Mesenchymal stem cell (in vitro differentiated cells and primary cell): ENCODE measurements around the gene SLC9A6.

Source experiments
- DNase-seq: peaks from one replicate; pipeline ENCODE4 v3.0.0-alpha.2; 2013
- H2AFZ ChIP-seq: one replicate; pipeline ENCODE4 v1.6.1; 2013; ENCODE audit warnings: low read depth, mild to moderate bottlenecking, control low read depth, inconsistent platforms, low read length, moderate library complexity
- H2AK5ac ChIP-seq: 2 replicates; pipeline ENCODE4 v1.6.1; 2013; ENCODE audit warnings: low read length, moderate library complexity, mild to moderate bottlenecking, inconsistent platforms; ENCODE audit not compliant: severe bottlenecking
- H2BK120ac ChIP-seq: one replicate; pipeline ENCODE4 v1.6.1; 2013; ENCODE audit warnings: low read depth, mild to moderate bottlenecking, inconsistent platforms, low read length, moderate library complexity
- H2BK12ac ChIP-seq, 2 experiments: one replicate each; pipeline ENCODE4 v1.6.1; 2013; ENCODE audit warnings: inconsistent platforms in 2 of 2, low read length in 2 of 2, mild to moderate bottlenecking in 2 of 2, moderate library complexity in 2 of 2, control low read depth in 1 of 2
- H2BK15ac ChIP-seq: one replicate; pipeline ENCODE4 v1.6.1; 2013; ENCODE audit warnings: mild to moderate bottlenecking, low read depth, inconsistent platforms; ENCODE audit not compliant: poor library complexity, severe bottlenecking
- H2BK5ac ChIP-seq: 2 replicates; pipeline ENCODE4 v1.6.1; 2013; ENCODE audit warnings: low read depth, mild to moderate bottlenecking, low read length, control low read depth, inconsistent platforms; ENCODE audit not compliant: poor library complexity, severe bottlenecking
- H3K14ac ChIP-seq, 2 experiments: one replicate each; pipeline ENCODE4 v1.6.1; 2013; ENCODE audit warnings: inconsistent platforms in 2 of 2, low read length in 2 of 2, control low read depth in 1 of 2, mild to moderate bottlenecking in 1 of 2, moderate library complexity in 1 of 2
- H3K18ac ChIP-seq, 2 experiments: one replicate each; pipeline ENCODE4 v1.6.1; 2013; ENCODE audit warnings: inconsistent platforms in 2 of 2, low read length in 2 of 2, control low read depth in 1 of 2, low read depth in 1 of 2, mild to moderate bottlenecking in 1 of 2
- H3K23ac ChIP-seq, 2 experiments: one replicate each; pipeline ENCODE4 v1.6.1; 2013; ENCODE audit warnings: inconsistent platforms in 2 of 2, low read length in 2 of 2, mild to moderate bottlenecking in 2 of 2, moderate library complexity in 2 of 2, control low read depth in 1 of 2
- H3K27ac ChIP-seq: 2 replicates; pipeline ENCODE4 v1.5.1; 2013; ENCODE audit warnings: mild to moderate bottlenecking, moderate library complexity, low read length, control low read depth, inconsistent platforms; ENCODE audit not compliant: poor library complexity, severe bottlenecking
- H3K27me3 ChIP-seq, 2 experiments: 2 replicates each; pipeline versions ENCODE4 v1.6.1 to v1.7.0; 2013; ENCODE audit warnings: low read length in 2 of 2, mild to moderate bottlenecking in 2 of 2, moderate library complexity in 2 of 2, control low read depth in 1 of 2, inconsistent platforms in 1 of 2; ENCODE audit not compliant: control insufficient read depth in 1 of 2, insufficient read depth in 1 of 2
- H3K36me3 ChIP-seq, 2 experiments: 2 replicates each; pipeline versions ENCODE4 v1.6.1 to v1.7.0; 2013; ENCODE audit warnings: low read length in 2 of 2, control low read depth in 1 of 2, inconsistent platforms in 1 of 2, low read depth in 1 of 2, mild to moderate bottlenecking in 1 of 2; ENCODE audit not compliant: insufficient read depth in 2 of 2, control insufficient read depth in 1 of 2
- H3K4ac ChIP-seq, 2 experiments: one replicate each; pipeline ENCODE4 v1.6.1; 2013; ENCODE audit warnings: inconsistent platforms in 2 of 2, low read length in 2 of 2, mild to moderate bottlenecking in 2 of 2, moderate library complexity in 2 of 2, control low read depth in 1 of 2, low read depth in 1 of 2
- H3K4me1 ChIP-seq: 2 replicates; pipeline ENCODE4 v1.6.1; 2013; ENCODE audit warnings: low read depth, low read length, control low read depth; ENCODE audit not compliant: control insufficient read depth, insufficient read depth
- H3K4me2 ChIP-seq: 2 replicates; pipeline ENCODE4 v1.6.1; 2013; ENCODE audit warnings: low read length, mild to moderate bottlenecking, inconsistent platforms; ENCODE audit not compliant: poor library complexity, severe bottlenecking
- H3K4me3 ChIP-seq, 2 experiments: 2 replicates each; pipeline versions ENCODE4 v1.5.1 to v1.7.0; 2013; ENCODE audit warnings: low read length in 2 of 2, mild to moderate bottlenecking in 2 of 2, control low read depth in 1 of 2, low read depth in 1 of 2; ENCODE audit not compliant: insufficient read depth in 1 of 2
- H3K79me1 ChIP-seq: replicated peaks from 2 replicates; pipeline ENCODE4 v1.6.1; 2013; ENCODE audit warnings: mild to moderate bottlenecking, control low read depth, low read length, inconsistent platforms; ENCODE audit not compliant: poor library complexity, severe bottlenecking
- H3K9ac ChIP-seq: 2 replicates; pipeline ENCODE4 v1.7.0; 2013; ENCODE audit warnings: mild to moderate bottlenecking, low read length, moderate library complexity
- H3K9me3 ChIP-seq: 2 replicates; pipeline ENCODE4 v1.7.0; 2013; ENCODE audit warnings: mild to moderate bottlenecking, low read length; ENCODE audit not compliant: control insufficient read depth
- H4K8ac ChIP-seq: one replicate; pipeline ENCODE4 v1.6.1; 2013; ENCODE audit warnings: inconsistent platforms, mild to moderate bottlenecking, low read length, moderate library complexity
- H4K91ac ChIP-seq: one replicate; pipeline ENCODE4 v1.6.1; 2013; ENCODE audit warnings: mild to moderate bottlenecking, low read length, inconsistent platforms
- WGBS: methylation state at CpG from one replicate; pipeline ENCODE4 v1.1.7; 2013; ENCODE audit warnings: mixed read lengths; 5-methylcytosine and 5-hydroxymethylcytosine counted together

The SLC9A6 gene

GRCh38 chrX:135981010-135981409, 4.2 kb upstream of the SLC9A6 start:
- Histone ChIP-seq H2BK5ac (no peak overlapping the region), H3K27ac (no peak overlapping the region), H3K4me1 (no peaks in the 10 kb centered on the region), H4K8ac (no peak overlapping the region), H2BK12ac (no peak overlapping the region), H4K91ac (no peak overlapping the region), H2AFZ (no peak overlapping the region), H3K9ac (no peak overlapping the region), H3K18ac (no peak overlapping the region), H3K14ac (no peak overlapping the region), H2BK120ac (no peak overlapping the region), H3K4me3 (no peak overlapping the region), H3K23ac (no peak overlapping the region), H2BK15ac (no peak overlapping the region), H2AK5ac (no peak overlapping the region), H3K36me3 (no peaks in the 10 kb centered on the region), H3K79me1 (no peaks in the 10 kb centered on the region), H3K4me2 (no peak overlapping the region), H3K4ac (no peak overlapping the region), H3K27me3 (peaks cover 0 to 4% of the 10 kb centered on the region in 2 experiments), H3K9me3 (no peaks in the 10 kb centered on the region)
- 100% methylated on average over 1 of the region's 5 CpGs for WGBS
- DNase-seq = no peak

- H4K8ac ChIP-seq = no peak overlapping the region
- no peak overlapping the region for H2BK5ac ChIP-seq
- no peak overlapping the region for H3K27ac ChIP-seq
- H3K4me3 ChIP-seq = no peak overlapping the region
- no peak overlapping the region for H3K23ac ChIP-seq
- H3K4me2 ChIP-seq = no peak overlapping the region
- H3K79me1 ChIP-seq = no peaks in the 10 kb centered on the region
- no peak overlapping the region for H3K14ac ChIP-seq
- H3K36me3 ChIP-seq = no peaks in the 10 kb centered on the region
- peaks cover 0 to 4% of the 10 kb centered on the region in 2 experiments for H3K27me3 ChIP-seq
- no peak overlapping the region for H2BK15ac ChIP-seq
- H2BK12ac ChIP-seq = no peak overlapping the region
- H3K9me3 ChIP-seq = no peaks in the 10 kb centered on the region
- H2AK5ac ChIP-seq = no peak overlapping the region
- H2BK120ac ChIP-seq = no peak overlapping the region
- no peak overlapping the region for H3K9ac ChIP-seq
- H2AFZ ChIP-seq = no peak overlapping the region
- H3K18ac ChIP-seq = no peak overlapping the region
- H3K4me1 ChIP-seq = no peaks in the 10 kb centered on the region
- H4K91ac ChIP-seq = no peak overlapping the region
- no peak for DNase-seq
- H3K4ac ChIP-seq = no peak overlapping the region
Observed at GRCh38 chrX:135981668-135982067, 3.6 kb upstream of the SLC9A6 start.

GRCh38 chrX:135982860-135983259, 2.4 kb upstream of the SLC9A6 start:
- H3K4me3 ChIP-seq = no peak overlapping the region
- peak; percentile 35 for DNase-seq
- no peak overlapping the region for H2BK5ac ChIP-seq
- WGBS = 83% methylated on average over 1 of the region's 1 CpG
- H2BK15ac ChIP-seq = no peak overlapping the region
- H2AK5ac ChIP-seq = no peak overlapping the region
- no peak overlapping the region for H2BK12ac ChIP-seq
- H3K9ac ChIP-seq = no peak overlapping the region
- no peaks in the 10 kb centered on the region for H3K4me1 ChIP-seq
- H3K4ac ChIP-seq = no peak overlapping the region
- no peak overlapping the region for H4K91ac ChIP-seq
- no peak overlapping the region for H2AFZ ChIP-seq
- H3K36me3 ChIP-seq = no peaks in the 10 kb centered on the region
- no peak overlapping the region for H3K4me2 ChIP-seq
- peak overlapping the region; percentile 19 for H2BK120ac ChIP-seq
- no peak overlapping the region for H4K8ac ChIP-seq
- H3K18ac ChIP-seq = peak overlapping the region in 1 of 2 experiments; percentile 57
- no peak overlapping the region for H3K27ac ChIP-seq
- H3K27me3 ChIP-seq = peaks cover 0 to 4% of the 10 kb centered on the region in 2 experiments
- H3K23ac ChIP-seq = no peak overlapping the region
- no peak overlapping the region for H3K14ac ChIP-seq
- no peaks in the 10 kb centered on the region for H3K79me1 ChIP-seq
- H3K9me3 ChIP-seq = no peaks in the 10 kb centered on the region

GRCh38 chrX:135984256-135984655, 979 bp upstream of the SLC9A6 start:
- H3K36me3 ChIP-seq = no peaks in the 10 kb centered on the region
- no peak overlapping the region for H2AFZ ChIP-seq
- DNase-seq = no peak
- no peaks in the 10 kb centered on the region for H3K79me1 ChIP-seq
- H3K18ac ChIP-seq = no peak overlapping the region
- H2BK120ac ChIP-seq = no peak overlapping the region
- no peak overlapping the region for H2BK5ac ChIP-seq
- no peak overlapping the region for H3K23ac ChIP-seq
- no peak overlapping the region for H2BK15ac ChIP-seq
- H3K27me3 ChIP-seq = peaks cover 0 to 3% of the 10 kb centered on the region in 2 experiments
- H3K9ac ChIP-seq = peak overlapping the region; percentile 88
- H2AK5ac ChIP-seq = no peak overlapping the region
- H3K14ac ChIP-seq = no peak overlapping the region
- no peak overlapping the region for H4K91ac ChIP-seq
- H4K8ac ChIP-seq = no peak overlapping the region
- no peak overlapping the region for H3K27ac ChIP-seq
- H3K4me2 ChIP-seq = no peak overlapping the region
- peak overlapping the region in 1 of 2 experiments; percentile 28 for H3K4ac ChIP-seq
- no peaks in the 10 kb centered on the region for H3K4me1 ChIP-seq
- no peak overlapping the region for H2BK12ac ChIP-seq
- WGBS = 60% methylated on average over 2 of the region's 2 CpGs
- peak overlapping the region in 1 of 2 experiments; percentile 87 for H3K4me3 ChIP-seq
- no peaks in the 10 kb centered on the region for H3K9me3 ChIP-seq
